ENCODE data around the gene CDK9. TPM values are rescaled to one million over a fixed set of nuclear protein-coding genes. Genes with fewer than 3 reads are reported as not detected.
"Not testable (repeated sequence)": the region's sequence is repeated elsewhere in the genome, so short reads cannot be mapped to it uniquely, and the experiment has no call there.

Gene CDK9
- total RNA-seq, 2 experiments from 2014 or later, result 134 to 136 TPM

GRCh38 chr9:127836561-127836960 lies 50.7 kb downstream of the CDK9 start:
- not testable (repeated sequence) for DNase-seq; H3K36me3 Mint-ChIP-seq; H3K27ac Mint-ChIP-seq; H3K4me1 Mint-ChIP-seq; H3K9me3 Mint-ChIP-seq; H3K4me3 Mint-ChIP-seq; ATAC-seq (ENCODE audit: low read depth); H3K27me3 Mint-ChIP-seq
- POLR2A ChIA-PET, result interaction anchor here (0.6 kb wide), 1 partner anchor 12 kb away, joined by 4 read pairs; no protein-coding TSS in a partner anchor

DNA sequence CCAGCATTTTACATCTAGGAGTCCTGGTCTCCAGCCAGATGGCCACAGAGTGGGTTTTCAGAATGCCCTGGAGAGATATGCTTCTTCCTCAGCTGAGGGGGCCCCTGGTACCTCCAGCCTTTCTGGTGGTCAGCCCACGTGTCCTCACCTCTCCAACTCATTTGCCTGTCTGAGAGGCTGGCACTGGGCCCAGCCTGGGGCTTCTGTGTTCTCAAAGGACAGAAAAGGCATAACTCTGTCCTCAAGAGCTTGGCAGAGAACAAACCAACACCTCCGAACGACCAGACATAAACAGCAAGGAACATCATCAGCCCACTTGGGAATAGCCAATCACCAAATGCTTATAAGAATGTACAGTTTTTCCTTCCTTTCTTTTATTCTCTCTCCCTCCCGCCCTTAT lies 51.5 kb downstream of the CDK9 start:
- Mint-ChIP-seq H3K4me3 (no peak overlapping the region), H3K36me3 (no peaks in the 10 kb centered on the region), H3K27me3 (no peaks in the 10 kb centered on the region), H3K9me3 (no peaks in the 10 kb centered on the region), H3K27ac (no peak overlapping the region), H3K4me1 (peaks cover 4% of the 10 kb centered on the region)
- DNase-seq (no peak), ATAC-seq (ENCODE audit: low read depth) (no peak)
- POLR2A ChIA-PET, result interaction anchor here (0.6 to 1.1 kb wide), 2 partner anchors 13 to 102 kb away, joined by 3 to 4 read pairs; partner anchors contain the start of gene TOR2A

- H3K27me3 Mint-ChIP-seq, result no peaks in the 10 kb centered on the region
- no peak for ATAC-seq (ENCODE audit: low read depth)
- H3K9me3 Mint-ChIP-seq, result no peaks in the 10 kb centered on the region
- no peak overlapping the region for H3K27ac Mint-ChIP-seq
- H3K36me3 Mint-ChIP-seq, result no peaks in the 10 kb centered on the region
- POLR2A ChIA-PET, result interaction anchor here (1.0 kb wide), 1 partner anchor 19 kb away, joined by 3 read pairs; no protein-coding TSS in a partner anchor
- no peak overlapping the region for H3K4me3 Mint-ChIP-seq
- H3K4me1 Mint-ChIP-seq, result peaks cover 1% of the 10 kb centered on the region
- DNase-seq, result no peak
These were observed 52.7 kb downstream of the CDK9 start for GRCh38 chr9:127838375-127839078.

Small RNA genes lying within 50 kb of the gene (microRNA-seq; reads per million reads assigned to microRNA genes)
- gene MIR2861 (not detected), gene MIR3960 (not detected)

Other genes with a start within 250 kb of the CDK9 start
- 10 to 100 TPM; 19.8 to 21.7 TPM for gene STXBP1, start 173.8 kb upstream of the CDK9 start, total RNA-seq
- under 1 TPM in 1 of 2 experiments, not detected in 1; 0.23 TPM for gene CFAP157, start 79.0 kb upstream of the CDK9 start, total RNA-seq
- 10 to 100 TPM in 1 of 2 experiments, 1 to 10 TPM in 1; 9.9 to 13.1 TPM for gene PTRH1, start 70.4 kb upstream of the CDK9 start, total RNA-seq
- gene TTC16, start 70.0 kb upstream of the CDK9 start, total RNA-seq, result 1 to 10 TPM; 4.4 to 5.3 TPM
- 10 to 100 TPM; 21.7 to 24.4 TPM for gene TOR2A, start 50.7 kb upstream of the CDK9 start, total RNA-seq
- 10 to 100 TPM; 64.6 to 67.1 TPM for gene SH2D3C, start 7.4 kb upstream of the CDK9 start, total RNA-seq
- 100 to 1,000 TPM; 108 to 109 TPM for gene FPGS, start 16.8 kb downstream of the CDK9 start, total RNA-seq
- 10 to 100 TPM; 19.7 to 20.1 TPM for gene ENG, start 68.6 kb downstream of the CDK9 start, total RNA-seq
- gene AK1, start 91.6 kb downstream of the CDK9 start, total RNA-seq, result 10 to 100 TPM; 46.8 to 54.6 TPM
- gene ST6GALNAC6, start 113.6 kb downstream of the CDK9 start, total RNA-seq, result 100 to 1,000 TPM; 105 to 112 TPM
- gene ST6GALNAC4, start 131.0 kb downstream of the CDK9 start, total RNA-seq, result 10 to 100 TPM; 51.1 to 59.5 TPM
- gene PIP5KL1, start 144.7 kb downstream of the CDK9 start, total RNA-seq, result 1 to 10 TPM; 1.5 to 1.9 TPM
- gene DPM2, start 151.8 kb downstream of the CDK9 start, total RNA-seq, result 10 to 100 TPM; 49.2 to 54.2 TPM
- gene EEIG1, start 195.0 kb downstream of the CDK9 start, total RNA-seq, result 100 to 1,000 TPM; 329 to 366 TPM